Glutamatergic neuron (in vitro differentiated cells): ENCODE results near the gene TXNIP. TPM values are rescaled to one million over a fixed set of nuclear protein-coding genes. Genes with fewer than 3 reads are reported as not detected.

Experiments
- DNase-seq: peaks from one replicate; pipeline ENCODE4 v3.0.0; 2022
- H3K27ac Mint-ChIP-seq: one replicate; pipeline ENCODE4 v1.8.0; 2020; ENCODE audit warnings: mild to moderate bottlenecking, mixed read lengths, inconsistent platforms; ENCODE audit not compliant: unreplicated experiment
- H3K27me3 Mint-ChIP-seq: one replicate; pipeline ENCODE4 v1.8.0; 2020; ENCODE audit warnings: mild to moderate bottlenecking, moderate library complexity, mixed read lengths, inconsistent platforms; ENCODE audit not compliant: unreplicated experiment
- H3K36me3 Mint-ChIP-seq: one replicate; pipeline ENCODE4 v1.8.0; 2020; ENCODE audit warnings: mild to moderate bottlenecking, mixed read lengths, inconsistent platforms; ENCODE audit not compliant: unreplicated experiment
- H3K4me1 Mint-ChIP-seq: one replicate; pipeline ENCODE4 v1.8.0; 2020; ENCODE audit warnings: mild to moderate bottlenecking, low read depth, mixed read lengths, inconsistent platforms; ENCODE audit not compliant: unreplicated experiment
- H3K4me3 Mint-ChIP-seq: one replicate; pipeline ENCODE4 v1.8.0; 2020; ENCODE audit warnings: mild to moderate bottlenecking, mixed read lengths, inconsistent platforms; ENCODE audit not compliant: unreplicated experiment
- H3K9me3 Mint-ChIP-seq: one replicate; pipeline ENCODE4 v1.8.0; 2020; ENCODE audit warnings: mild to moderate bottlenecking, moderate library complexity, mixed read lengths, inconsistent platforms; ENCODE audit not compliant: unreplicated experiment
- total RNA-seq: library from RNA; stranded (reverse); fragmentation: NEBNext Ultra II Directional; extraction: Animal tissue kit (Norgen Biotek cat#: 25700); gene quantifications from one replicate; pipeline ENCODE4 v1.2.1, GENCODE V29; 2021; ENCODE audit not compliant: unreplicated experiment
- TF ChIP-seq, protein P1 (sequence below): fragments of 200-600 bp; sonication (generic); IDR thresholded peaks from one replicate; pipeline ENCODE4 v1.5.0; 2021; ENCODE audit not compliant: partially characterized antibody, unreplicated experiment

The TXNIP gene
- total RNA-seq, 1 donor from 2014 or later: 126 TPM

DNA sequence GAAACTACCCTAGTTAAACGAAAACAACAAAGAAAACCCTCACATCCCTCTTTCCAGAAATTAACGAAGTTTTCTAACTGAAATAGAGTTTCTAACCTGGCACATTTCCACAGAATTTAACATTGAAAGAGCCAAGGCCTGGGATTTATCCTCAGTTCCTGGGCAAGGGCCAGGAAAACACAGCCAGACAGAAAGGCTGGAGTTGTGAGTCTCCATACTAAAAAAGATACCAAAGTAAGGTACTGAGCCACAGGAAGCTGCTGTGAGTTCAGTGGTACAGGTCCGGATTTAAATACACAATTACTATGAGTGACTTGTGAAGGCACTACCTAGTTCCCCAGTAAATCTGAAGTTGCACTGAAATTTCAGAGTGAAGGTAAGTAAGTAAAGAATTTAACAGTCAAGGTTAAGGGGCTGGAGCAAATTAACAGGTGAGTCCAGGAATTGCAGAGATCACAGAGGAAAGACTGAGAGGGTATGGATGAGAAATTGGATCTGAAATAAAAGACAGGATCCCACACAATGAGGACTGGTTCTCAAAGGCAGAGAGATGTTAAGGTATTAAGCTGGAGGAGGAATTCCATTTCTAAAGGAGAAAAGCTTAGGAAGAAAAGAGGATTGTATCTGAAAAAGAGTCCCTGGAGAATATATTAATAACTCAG lies 39.5 kb downstream of the TXNIP start:
- peaks cover 10% of the 10 kb centered on the region for H3K27me3 Mint-ChIP-seq
- H3K9me3 Mint-ChIP-seq: peaks cover 10% of the 10 kb centered on the region
- TF ChIP-seq, protein P1, sequence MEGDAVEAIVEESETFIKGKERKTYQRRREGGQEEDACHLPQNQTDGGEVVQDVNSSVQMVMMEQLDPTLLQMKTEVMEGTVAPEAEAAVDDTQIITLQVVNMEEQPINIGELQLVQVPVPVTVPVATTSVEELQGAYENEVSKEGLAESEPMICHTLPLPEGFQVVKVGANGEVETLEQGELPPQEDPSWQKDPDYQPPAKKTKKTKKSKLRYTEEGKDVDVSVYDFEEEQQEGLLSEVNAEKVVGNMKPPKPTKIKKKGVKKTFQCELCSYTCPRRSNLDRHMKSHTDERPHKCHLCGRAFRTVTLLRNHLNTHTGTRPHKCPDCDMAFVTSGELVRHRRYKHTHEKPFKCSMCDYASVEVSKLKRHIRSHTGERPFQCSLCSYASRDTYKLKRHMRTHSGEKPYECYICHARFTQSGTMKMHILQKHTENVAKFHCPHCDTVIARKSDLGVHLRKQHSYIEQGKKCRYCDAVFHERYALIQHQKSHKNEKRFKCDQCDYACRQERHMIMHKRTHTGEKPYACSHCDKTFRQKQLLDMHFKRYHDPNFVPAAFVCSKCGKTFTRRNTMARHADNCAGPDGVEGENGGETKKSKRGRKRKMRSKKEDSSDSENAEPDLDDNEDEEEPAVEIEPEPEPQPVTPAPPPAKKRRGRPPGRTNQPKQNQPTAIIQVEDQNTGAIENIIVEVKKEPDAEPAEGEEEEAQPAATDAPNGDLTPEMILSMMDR: no peak

DNA sequence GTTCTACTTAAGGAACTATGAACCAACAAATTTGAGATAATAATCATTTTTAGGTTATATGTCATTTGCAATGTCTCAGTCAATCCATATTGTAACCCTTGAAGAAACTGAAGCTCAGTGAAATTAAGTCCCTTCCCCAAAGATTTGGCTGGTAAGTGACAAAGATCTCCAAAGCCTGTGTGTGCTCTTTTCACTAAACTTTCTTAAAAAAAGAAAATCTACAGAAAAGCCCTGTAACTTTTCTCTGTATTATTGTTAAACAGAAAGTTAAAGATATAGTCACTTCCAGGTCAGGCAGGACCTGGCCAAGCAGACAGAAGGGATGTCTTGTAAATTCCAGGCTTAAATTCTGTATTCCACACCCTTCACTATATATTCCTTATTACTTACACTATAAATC lies 40.0 kb downstream of the TXNIP start:
- H3K4me3 Mint-ChIP-seq: peak overlapping the region; percentile 98

More for the DNA sequence above, 39.5 kb downstream of the TXNIP start:
- H3K4me1 Mint-ChIP-seq: peaks cover 10% of the 10 kb centered on the region
- DNase-seq: no peak
- no peaks in the 10 kb centered on the region for H3K36me3 Mint-ChIP-seq
- H3K27ac Mint-ChIP-seq: peak overlapping the region; percentile 56
- peak overlapping the region; percentile 98 for H3K4me3 Mint-ChIP-seq

DNA sequence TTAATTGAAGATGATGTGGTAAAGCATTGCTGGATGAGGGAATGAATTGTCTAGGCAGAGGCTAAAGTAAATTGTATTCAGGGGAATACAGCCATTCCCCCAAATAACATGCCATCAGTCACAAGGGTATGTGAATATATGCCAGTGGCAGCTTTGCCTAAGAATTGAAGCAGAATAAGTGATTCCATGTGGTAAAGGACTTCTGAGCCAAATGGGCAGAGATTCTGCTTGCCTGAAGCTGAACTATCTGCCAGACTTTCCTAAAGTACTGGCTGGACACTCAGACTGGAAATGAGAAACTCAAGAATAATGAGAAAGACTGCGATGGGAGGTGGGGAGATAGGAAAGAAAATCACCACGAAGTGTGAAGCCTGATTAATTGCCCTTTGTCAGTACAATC lies 40.9 kb downstream of the TXNIP start:
- H3K27ac Mint-ChIP-seq: no peak overlapping the region
- TF ChIP-seq, protein P1: no peak
- H3K27me3 Mint-ChIP-seq: peaks cover 10% of the 10 kb centered on the region
- peaks cover 10% of the 10 kb centered on the region for H3K9me3 Mint-ChIP-seq
- DNase-seq: no peak
- no peaks in the 10 kb centered on the region for H3K36me3 Mint-ChIP-seq
- H3K4me3 Mint-ChIP-seq: peak overlapping the region; percentile 27
- peaks cover 10% of the 10 kb centered on the region for H3K4me1 Mint-ChIP-seq

More for the DNA sequence above, 40.0 kb downstream of the TXNIP start:
- DNase-seq: no peak
- Mint-ChIP-seq H3K27me3 (peaks cover 10% of the 10 kb centered on the region), H3K27ac (no peak overlapping the region), H3K4me1 (peaks cover 10% of the 10 kb centered on the region), H3K9me3 (peaks cover 10% of the 10 kb centered on the region), H3K36me3 (no peaks in the 10 kb centered on the region)
- TF ChIP-seq, protein P1: no peak

DNA sequence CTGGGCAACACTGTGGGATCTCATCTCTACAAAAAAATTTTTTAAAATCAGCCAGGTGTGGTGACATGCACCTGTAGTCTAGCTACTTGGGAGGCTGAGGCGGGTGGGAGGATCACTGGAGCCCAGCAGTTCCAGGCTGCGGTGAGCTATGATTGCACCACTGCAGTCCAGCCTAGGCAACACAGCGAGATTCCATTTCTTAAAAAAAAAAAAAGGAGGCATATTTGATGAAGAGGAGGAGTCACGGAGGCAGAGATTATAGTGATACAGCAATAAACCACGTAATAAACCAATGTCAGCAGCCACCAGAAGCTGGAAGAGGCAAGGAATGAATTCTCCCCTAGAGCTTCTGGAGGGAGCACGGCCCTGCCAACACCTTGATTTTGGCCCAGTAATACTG lies 42.5 kb downstream of the TXNIP start:
- Mint-ChIP-seq H3K4me3 (no peak overlapping the region), H3K27me3 (peaks cover 7% of the 10 kb centered on the region)

DNA sequence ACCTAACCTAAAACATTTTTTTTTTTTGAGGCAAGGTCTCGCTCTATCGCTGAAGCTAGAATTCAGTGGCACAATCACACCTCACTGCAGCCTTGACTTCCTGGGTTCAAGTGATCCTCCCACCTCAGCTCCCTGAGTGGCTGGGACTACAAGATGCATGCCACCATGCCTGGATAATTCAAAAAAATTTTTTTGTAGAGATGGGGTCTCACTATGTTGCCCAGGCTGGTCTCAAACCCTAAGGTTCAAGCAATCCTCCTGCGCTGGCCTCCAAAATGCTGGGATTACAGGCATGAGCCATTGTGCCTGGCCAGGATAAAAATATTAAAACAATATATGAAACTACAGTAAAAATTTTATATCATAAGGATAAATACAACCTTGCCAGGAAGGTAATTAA lies 43.5 kb downstream of the TXNIP start:
- Mint-ChIP-seq H3K4me1 (peaks cover 3% of the 10 kb centered on the region), H3K27me3 (peaks cover 4% of the 10 kb centered on the region), H3K4me3 (no peak overlapping the region), H3K36me3 (no peaks in the 10 kb centered on the region), H3K9me3 (peaks cover 7% of the 10 kb centered on the region), H3K27ac (no peak overlapping the region)
- TF ChIP-seq, protein P1: no peak
- no peak for DNase-seq

More for the DNA sequence above, 42.5 kb downstream of the TXNIP start:
- TF ChIP-seq, protein P1: no peak
- no peak for DNase-seq
- Mint-ChIP-seq H3K9me3 (peaks cover 7% of the 10 kb centered on the region), H3K4me1 (peaks cover 5% of the 10 kb centered on the region), H3K27ac (no peak overlapping the region), H3K36me3 (no peaks in the 10 kb centered on the region)
